ENCODE results near the gene TAX1BP3.

TAX1BP3 gene

DNA sequence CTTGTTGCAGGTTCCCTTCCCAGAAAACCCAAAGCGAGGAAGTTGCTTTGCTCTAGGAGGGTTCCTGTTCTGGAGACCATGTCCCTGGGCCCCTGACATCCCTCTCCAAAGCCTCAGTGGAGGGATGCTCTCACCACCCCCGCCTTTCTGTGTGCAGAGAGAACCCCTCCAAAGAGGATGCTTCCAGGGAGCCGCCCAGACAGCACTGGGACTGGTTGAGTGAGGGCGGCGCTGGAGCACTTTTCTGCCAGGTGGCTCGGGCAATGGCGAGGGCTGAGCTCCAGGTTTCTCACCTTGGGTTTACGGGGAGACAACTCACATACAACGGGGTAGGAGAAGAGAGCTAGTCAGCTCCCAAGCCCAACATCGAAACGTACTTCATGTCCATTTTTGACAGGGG is 7.5 kb upstream of the TAX1BP3 start:
- H3K9me3 Mint-ChIP-seq: no peaks in the 10 kb centered on the region
- no peaks in the 10 kb centered on the region for H3K27me3 Mint-ChIP-seq
- ATAC-seq (no peak), DNase-seq (no peak)
- peak overlapping the region; percentile 1 to 90 for H3K27ac Mint-ChIP-seq
- no peaks in the 10 kb centered on the region for H3K4me1 Mint-ChIP-seq
- H3K4me3 Mint-ChIP-seq: no peak overlapping the region

DNA sequence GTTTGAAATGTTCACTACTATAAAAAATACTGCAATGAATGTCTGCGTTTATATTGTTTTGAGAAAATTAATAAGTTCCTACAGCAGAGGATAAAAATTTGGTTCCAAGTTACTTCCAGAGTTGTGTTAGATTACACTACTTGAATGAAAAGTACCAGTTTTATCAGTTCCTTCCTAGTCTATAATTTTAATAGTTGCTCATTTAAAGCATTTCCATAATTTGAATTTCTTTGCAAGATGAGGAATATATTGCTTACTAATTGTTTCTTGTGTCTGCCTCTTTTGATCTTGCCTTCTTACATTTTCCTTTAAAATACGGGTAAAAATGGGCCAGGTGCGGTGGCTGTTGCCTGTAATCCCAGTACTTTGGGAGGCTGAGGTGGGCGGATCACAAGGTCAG is 4.2 kb upstream of the TAX1BP3 start:
- peaks cover 20% of the 10 kb centered on the region for H3K4me1 Mint-ChIP-seq
- H3K27me3 Mint-ChIP-seq: no peaks in the 10 kb centered on the region
- no peaks in the 10 kb centered on the region for H3K9me3 Mint-ChIP-seq
- DNase-seq (no peak), ATAC-seq (no peak)
- H3K27ac Mint-ChIP-seq: no peak overlapping the region
- no peak overlapping the region for H3K4me3 Mint-ChIP-seq

DNA sequence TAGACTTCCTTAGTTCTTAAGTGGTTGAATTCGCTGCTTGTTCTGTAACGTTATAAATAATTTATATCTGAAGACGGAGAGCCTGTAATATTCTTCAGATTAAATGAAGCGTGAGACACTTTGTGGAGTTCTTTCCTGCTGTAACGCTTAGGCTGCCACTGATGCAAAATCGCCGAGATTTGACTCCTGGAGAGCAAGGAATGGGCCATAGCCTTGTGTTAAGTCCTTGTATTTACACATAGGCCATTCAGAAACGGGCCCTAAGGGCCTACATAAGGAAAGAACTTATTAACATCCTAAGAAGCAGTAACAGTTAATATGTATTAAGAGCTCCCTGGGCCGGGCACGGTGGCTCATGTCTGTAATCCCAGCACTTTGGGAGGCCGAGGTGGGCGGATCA is 1.2 kb upstream of the TAX1BP3 start:
- no peak for DNase-seq
- Mint-ChIP-seq H3K9me3 (no peaks in the 10 kb centered on the region), H3K4me3 (peak overlapping the region; percentile 92 to 94), H3K4me1 (peaks cover 32% of the 10 kb centered on the region), H3K27me3 (no peaks in the 10 kb centered on the region), H3K27ac (peak overlapping the region; percentile 93 to 96)
- no peak for ATAC-seq

DNA sequence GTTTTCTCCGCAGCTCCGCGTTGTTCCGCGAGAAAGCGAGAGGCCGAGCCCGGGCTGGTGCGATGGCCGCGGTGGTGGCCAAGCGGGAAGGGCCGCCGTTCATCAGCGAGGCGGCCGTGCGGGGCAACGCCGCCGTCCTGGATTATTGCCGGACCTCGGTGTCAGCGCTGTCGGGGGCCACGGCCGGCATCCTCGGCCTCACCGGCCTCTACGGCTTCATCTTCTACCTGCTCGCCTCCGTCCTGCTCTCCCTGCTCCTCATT is 638 bp upstream of the TAX1BP3 start:
- H3K4me3 Mint-ChIP-seq: peak overlapping the region; percentile 92 to 94
- no peaks in the 10 kb centered on the region for H3K9me3 Mint-ChIP-seq
- ATAC-seq (no peak), DNase-seq (no peak)
- H3K27ac Mint-ChIP-seq: peak overlapping the region; percentile 93 to 96
- peaks cover 32% of the 10 kb centered on the region for H3K4me1 Mint-ChIP-seq
- no peaks in the 10 kb centered on the region for H3K27me3 Mint-ChIP-seq

- peaks cover 32% of the 10 kb centered on the region for H3K4me1 Mint-ChIP-seq
- no peaks in the 10 kb centered on the region for H3K9me3 Mint-ChIP-seq
- ATAC-seq (peak; percentile 8), DNase-seq (no peak)
- no peaks in the 10 kb centered on the region for H3K27me3 Mint-ChIP-seq
- peak overlapping the region; percentile 71 to 87 for H3K27ac Mint-ChIP-seq
- peak overlapping the region; percentile 92 to 94 for H3K4me3 Mint-ChIP-seq
Observed at GRCh38 chr17:3667366-3668278, 756 bp downstream of the TAX1BP3 start.

DNA sequence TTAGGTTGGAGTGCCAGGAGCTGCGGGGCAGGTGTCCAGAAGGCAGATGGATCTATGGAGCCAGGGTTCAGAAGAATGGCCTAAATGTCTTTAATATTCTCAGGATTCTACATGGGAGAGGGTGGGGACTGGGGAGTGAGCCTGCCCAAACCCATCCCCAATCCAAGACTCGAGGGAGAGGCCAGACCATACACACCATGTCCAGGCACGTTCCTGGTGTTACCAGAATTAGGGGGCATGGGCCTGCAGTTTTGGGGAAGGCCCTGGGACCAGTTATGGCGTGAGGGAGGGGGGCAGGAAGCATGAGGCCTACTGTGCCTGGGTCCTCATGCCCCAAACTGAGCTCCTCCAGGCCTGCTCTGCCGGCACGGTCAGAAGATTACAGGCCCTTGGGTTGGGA is 1.9 kb downstream of the TAX1BP3 start:
- Mint-ChIP-seq H3K4me3 (peak overlapping the region in 1 of 2 donors; percentile 29), H3K27me3 (no peaks in the 10 kb centered on the region), H3K27ac (no peak overlapping the region), H3K9me3 (no peaks in the 10 kb centered on the region), H3K4me1 (peaks cover 32% of the 10 kb centered on the region)
- DNase-seq (no peak), ATAC-seq (no peak)

DNA sequence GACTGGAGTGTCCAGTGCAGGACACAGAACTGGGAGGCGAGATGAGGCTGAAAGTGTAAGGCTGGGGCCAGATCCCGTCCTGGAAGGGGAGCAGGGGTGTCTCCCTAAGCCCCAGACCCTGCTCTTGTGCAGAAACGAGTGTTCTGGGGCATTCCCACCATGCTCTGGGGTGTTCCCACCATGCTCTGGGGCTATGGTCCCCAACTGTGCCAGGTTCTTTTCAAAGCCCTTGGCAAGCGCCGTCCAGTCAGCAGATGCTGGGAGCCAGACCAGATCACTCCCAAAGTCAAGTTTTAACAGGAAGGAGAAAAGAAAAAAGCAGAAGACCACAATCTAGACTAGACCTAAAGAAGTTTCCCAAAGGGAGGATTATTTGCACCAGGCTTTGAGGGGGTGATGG is 2.5 kb downstream of the TAX1BP3 start:
- H3K4me3 Mint-ChIP-seq: peak overlapping the region in 1 of 2 donors; percentile 29
- no peaks in the 10 kb centered on the region for H3K27me3 Mint-ChIP-seq
- H3K27ac Mint-ChIP-seq: no peak overlapping the region
- no peak for DNase-seq
- H3K4me1 Mint-ChIP-seq: peaks cover 32% of the 10 kb centered on the region
- ATAC-seq: no peak
- H3K9me3 Mint-ChIP-seq: no peaks in the 10 kb centered on the region

DNA sequence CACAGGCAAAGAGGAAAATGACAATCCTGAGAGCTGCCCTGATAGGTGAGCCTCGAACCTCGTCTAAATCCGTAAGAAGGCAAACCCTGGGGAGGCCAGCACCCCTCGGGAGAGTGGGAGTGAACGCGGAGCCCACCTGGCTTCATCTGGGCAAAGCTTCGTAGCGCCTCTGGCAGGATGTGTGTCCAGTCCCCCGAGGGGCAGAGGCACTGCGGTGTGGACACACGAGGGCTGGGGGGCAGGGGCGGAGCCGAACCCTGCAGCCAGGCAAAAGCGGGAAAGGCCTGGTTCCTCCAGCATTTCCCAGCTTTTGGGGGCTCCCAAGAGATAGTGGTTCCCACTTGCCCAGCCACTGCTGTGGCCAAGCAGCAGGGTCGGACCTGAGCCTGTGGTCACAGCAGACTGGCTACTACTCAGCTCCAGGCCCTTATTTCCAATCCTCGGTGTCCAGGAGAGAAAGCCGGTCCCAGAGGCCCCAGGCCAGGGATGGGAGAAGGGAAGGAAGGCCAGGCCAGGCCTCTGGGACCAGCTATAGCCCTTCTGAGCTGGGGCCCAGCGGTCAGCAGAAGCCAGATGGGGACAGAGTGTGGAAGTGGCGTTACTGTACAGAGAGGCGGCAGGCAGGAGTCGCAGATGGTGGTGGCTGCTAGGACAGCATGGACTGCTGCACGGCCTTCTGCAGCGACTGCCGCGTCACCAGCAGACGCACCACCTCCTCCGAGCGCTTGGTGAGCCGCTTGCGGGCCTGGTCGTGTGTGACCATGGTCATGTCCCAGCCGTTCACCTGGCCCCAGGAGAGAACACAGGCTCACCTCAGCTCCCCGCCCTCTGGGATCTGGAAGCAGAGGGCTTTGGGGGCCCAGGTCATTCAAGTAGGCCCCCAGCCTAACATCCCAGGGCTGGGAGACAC is 5.0 kb downstream of the TAX1BP3 start:
- Mint-ChIP-seq H3K9me3 (no peaks in the 10 kb centered on the region), H3K4me3 (no peak overlapping the region), H3K27ac (no peak overlapping the region), H3K4me1 (peaks cover 15% of the 10 kb centered on the region), H3K27me3 (no peaks in the 10 kb centered on the region)
- ATAC-seq (no peak), DNase-seq (no peak)

- Mint-ChIP-seq H3K9me3 (no peaks in the 10 kb centered on the region), H3K4me3 (no peak overlapping the region), H3K27me3 (no peaks in the 10 kb centered on the region), H3K27ac (no peak overlapping the region), H3K4me1 (no peaks in the 10 kb centered on the region)
- no peak for DNase-seq
- ATAC-seq: no peak
Observed at GRCh38 chr17:3660311-3660891, 8.0 kb downstream of the TAX1BP3 start.

- Mint-ChIP-seq H3K4me3 (no peak overlapping the region), H3K27me3 (no peaks in the 10 kb centered on the region), H3K9me3 (no peaks in the 10 kb centered on the region), H3K4me1 (no peaks in the 10 kb centered on the region), H3K27ac (no peak overlapping the region)
- DNase-seq (no peak), ATAC-seq (no peak)
Observed at GRCh38 chr17:3659541-3660111, 8.8 kb downstream of the TAX1BP3 start.

DNA sequence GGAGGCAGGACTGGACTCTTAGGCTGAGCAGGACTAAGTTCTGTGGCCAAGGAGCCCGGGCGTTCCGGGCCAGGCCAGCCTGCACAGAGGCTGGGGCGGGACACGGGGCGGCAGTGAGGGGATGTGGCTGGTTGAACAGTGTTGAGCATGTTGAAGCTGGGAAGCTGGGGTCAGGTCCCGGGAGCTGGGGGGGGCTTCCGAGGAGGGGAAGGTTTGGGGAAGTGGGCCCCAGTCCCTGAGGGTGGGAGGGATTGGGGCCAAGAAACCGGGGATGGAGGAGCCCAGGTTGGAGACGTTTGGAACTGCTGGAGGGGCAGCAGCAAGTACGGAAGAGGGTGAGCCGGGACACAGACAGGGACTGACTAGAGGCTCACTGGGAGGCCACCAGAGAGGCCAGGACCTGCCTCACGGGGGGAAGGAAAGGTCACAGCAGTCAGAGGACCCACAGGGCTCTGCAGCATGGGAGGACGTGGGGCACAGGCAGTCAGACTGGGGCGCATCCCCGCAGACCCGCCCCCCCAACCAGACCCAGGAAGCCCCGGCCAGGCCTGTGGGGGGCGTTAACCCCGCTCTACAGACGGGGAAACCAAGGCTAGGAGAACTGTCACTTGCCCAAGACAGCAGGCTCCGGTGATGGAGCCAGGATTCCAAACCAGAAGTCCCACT is 9.5 kb downstream of the TAX1BP3 start:
- H3K27ac Mint-ChIP-seq: no peak overlapping the region
- no peaks in the 10 kb centered on the region for H3K27me3 Mint-ChIP-seq
- no peak for DNase-seq
- H3K4me3 Mint-ChIP-seq: no peak overlapping the region
- ATAC-seq: no peak
- H3K9me3 Mint-ChIP-seq: no peaks in the 10 kb centered on the region
- H3K4me1 Mint-ChIP-seq: no peaks in the 10 kb centered on the region

- Mint-ChIP-seq H3K4me1 (no peaks in the 10 kb centered on the region), H3K27me3 (no peaks in the 10 kb centered on the region), H3K27ac (peak overlapping the region in 1 of 2 donors; percentile 55), H3K9me3 (no peaks in the 10 kb centered on the region), H3K4me3 (no peak overlapping the region)
- ATAC-seq: no peak
- no peak for DNase-seq
Observed at GRCh38 chr17:3657874-3658783, 10.2 kb downstream of the TAX1BP3 start.

DNA sequence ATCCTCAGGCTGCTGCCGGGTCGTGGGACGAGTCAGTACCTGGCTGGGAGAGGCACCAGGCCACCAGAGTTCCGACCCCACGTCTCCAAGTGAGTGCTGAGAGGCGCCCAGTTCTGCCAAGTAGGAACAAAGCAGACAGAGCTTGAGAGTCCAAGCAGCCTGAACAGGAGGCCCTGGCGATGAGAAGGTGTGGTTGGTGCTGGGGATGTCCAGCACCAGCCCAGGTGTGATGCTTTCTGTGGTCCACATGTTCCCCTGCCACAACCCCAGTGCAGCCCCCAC is 10.8 kb downstream of the TAX1BP3 start:
- H3K4me3 Mint-ChIP-seq: no peak overlapping the region
- no peak for ATAC-seq
- no peaks in the 10 kb centered on the region for H3K27me3 Mint-ChIP-seq
- no peak overlapping the region for H3K27ac Mint-ChIP-seq
- no peaks in the 10 kb centered on the region for H3K4me1 Mint-ChIP-seq
- no peaks in the 10 kb centered on the region for H3K9me3 Mint-ChIP-seq
- DNase-seq: no peak

DNA sequence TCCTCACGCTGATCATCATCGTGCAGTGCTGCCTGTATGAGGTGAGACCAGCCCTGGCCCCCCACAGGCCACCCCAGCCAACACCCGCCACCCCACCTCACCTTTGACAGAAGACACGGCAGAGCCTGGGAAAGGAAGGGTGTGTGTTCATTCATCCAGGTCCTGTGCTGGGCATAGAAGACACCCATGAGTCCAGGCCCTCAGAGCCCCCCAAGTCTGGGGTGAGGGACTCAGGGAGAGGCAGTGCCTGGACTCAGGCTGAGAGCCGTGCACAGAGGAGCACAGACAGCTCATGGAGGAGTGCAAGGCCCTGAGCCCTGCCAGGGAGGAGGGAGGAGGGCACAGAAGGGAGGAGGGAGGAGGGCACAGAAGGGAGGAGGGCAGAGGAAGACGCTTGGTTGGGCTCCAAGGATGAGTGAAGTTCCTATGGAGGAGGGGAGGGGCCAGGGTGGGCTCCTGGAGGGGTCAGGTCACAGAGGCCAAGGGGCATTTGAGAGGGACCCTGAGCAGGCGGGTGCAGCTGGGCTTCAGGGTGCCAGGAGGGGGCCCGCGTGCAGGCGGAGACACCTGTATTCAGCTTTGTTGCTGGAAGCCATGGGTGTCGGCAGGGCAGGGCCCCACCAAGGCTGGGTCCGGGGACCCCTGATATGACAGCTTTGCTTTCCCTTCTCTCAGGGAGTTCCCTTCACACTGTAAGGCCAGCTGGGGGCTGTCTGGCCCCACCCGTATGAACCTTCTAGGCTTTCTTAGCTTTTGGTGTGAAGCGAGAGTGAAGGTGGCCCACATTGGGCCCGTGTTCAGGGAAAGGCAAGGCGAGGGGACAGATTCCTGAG is 11.4 kb downstream of the TAX1BP3 start:
- H3K4me3 Mint-ChIP-seq: no peak overlapping the region

More for the DNA sequence above, 11.4 kb downstream of the TAX1BP3 start:
- DNase-seq: no peak
- Mint-ChIP-seq H3K9me3 (no peaks in the 10 kb centered on the region), H3K27ac (peak overlapping the region; percentile 61 to 94), H3K4me1 (no peaks in the 10 kb centered on the region), H3K27me3 (no peaks in the 10 kb centered on the region)
- ATAC-seq: no peak

All from stimulated activated naive CD8-positive, alpha-beta T cell treated with anti-CD3 and anti-CD28 coated beads, Interleukin-15, amount 100 ng/mL, for 72 hours (primary cell).